ENCODE data around the gene DHRS7B.

GRCh38 chr17:21140911-21141310 lies 14.1 kb downstream of the DHRS7B start:
- TF ChIP-seq, protein P1, sequence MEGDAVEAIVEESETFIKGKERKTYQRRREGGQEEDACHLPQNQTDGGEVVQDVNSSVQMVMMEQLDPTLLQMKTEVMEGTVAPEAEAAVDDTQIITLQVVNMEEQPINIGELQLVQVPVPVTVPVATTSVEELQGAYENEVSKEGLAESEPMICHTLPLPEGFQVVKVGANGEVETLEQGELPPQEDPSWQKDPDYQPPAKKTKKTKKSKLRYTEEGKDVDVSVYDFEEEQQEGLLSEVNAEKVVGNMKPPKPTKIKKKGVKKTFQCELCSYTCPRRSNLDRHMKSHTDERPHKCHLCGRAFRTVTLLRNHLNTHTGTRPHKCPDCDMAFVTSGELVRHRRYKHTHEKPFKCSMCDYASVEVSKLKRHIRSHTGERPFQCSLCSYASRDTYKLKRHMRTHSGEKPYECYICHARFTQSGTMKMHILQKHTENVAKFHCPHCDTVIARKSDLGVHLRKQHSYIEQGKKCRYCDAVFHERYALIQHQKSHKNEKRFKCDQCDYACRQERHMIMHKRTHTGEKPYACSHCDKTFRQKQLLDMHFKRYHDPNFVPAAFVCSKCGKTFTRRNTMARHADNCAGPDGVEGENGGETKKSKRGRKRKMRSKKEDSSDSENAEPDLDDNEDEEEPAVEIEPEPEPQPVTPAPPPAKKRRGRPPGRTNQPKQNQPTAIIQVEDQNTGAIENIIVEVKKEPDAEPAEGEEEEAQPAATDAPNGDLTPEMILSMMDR (IDR thresholded peaks at IDR 0.05), result no peak
- TF ChIP-seq POLR2A (IDR thresholded peaks at IDR 0.05), result no peak

Data from esophagus squamous epithelium (tissue), 4 donors.